Measurements from ENCODE around the gene SLC1A5. TPM values are rescaled to one million over a fixed set of nuclear protein-coding genes. Genes with fewer than 3 reads are reported as not detected.

The SLC1A5 gene
- total RNA-seq, 1 experiment from 2014 or later: 284 TPM

GRCh38 chr19:46797881-46798280, 9.5 kb upstream of the SLC1A5 start:
- Histone ChIP-seq H3K4me1 (ENCODE audit: control insufficient read depth in 1 of 2, insufficient read depth in 2 of 2, low read length in 2 of 2) (peaks cover 10 to 16% of the 10 kb centered on the region in 2 experiments), H2AFZ (ENCODE audit: low read depth, low read length, poor library complexity, severe bottlenecking) (no peak overlapping the region), H3K9me2 (ENCODE audit: insufficient read depth) (no peaks in the 10 kb centered on the region), H3K9me3 (ENCODE audit: control insufficient read depth in 1 of 2, insufficient read depth in 1 of 2, low read depth in 1 of 2, low read length in 2 of 2) (no peaks in the 10 kb centered on the region), H3K27me3 (ENCODE audit: insufficient read depth, low read length) (no peaks in the 10 kb centered on the region), H3K36me3 (ENCODE audit: control insufficient read depth in 1 of 2, insufficient read depth in 2 of 2, low read length in 2 of 2) (no peaks in the 10 kb centered on the region), H3K27ac (ENCODE audit: low read depth, low read length) (no peak overlapping the region), H4K20me1 (ENCODE audit: insufficient read depth) (no peaks in the 10 kb centered on the region), H3K4me2 (ENCODE audit: low read length) (no peak overlapping the region), H3K9ac (ENCODE audit: low read length) (no peak overlapping the region), H3K79me2 (ENCODE audit: insufficient read depth, low read length) (no peaks in the 10 kb centered on the region), H3K4me3 (replicated peaks in 1 of 2; ENCODE audit: low read depth in 1 of 2, low read length in 2 of 2) (no peak overlapping the region)
- RAD21 ChIA-PET (ENCODE audit: low non-redundant PET in 1 of 2, low total read pairs in 2 of 2, uncharacterized antibody in 2 of 2, unreplicated experiment in 2 of 2): no interaction called here
- ATAC-seq (no peak), DNase-seq (ENCODE audit: low read depth, low spot score) (no peak)
- BruUV-seq (replicated peaks): no TSS peak
- TF ChIP-seq POLR2AphosphoS5 (IDR thresholded peaks at IDR 0.05; ENCODE audit: low read depth, low read length): no peak
- TF ChIP-seq EGR1 (IDR thresholded peaks at IDR 0.05; ENCODE audit: low read depth): no peak
- TF ChIP-seq ELF1 (IDR thresholded peaks at IDR 0.05; ENCODE audit: borderline replicate concordance, low read depth): no peak
- no peak for TF ChIP-seq ATF3 (IDR thresholded peaks at IDR 0.05)
- TF ChIP-seq SIN3A (IDR thresholded peaks at IDR 0.05; ENCODE audit: low read depth): no peak
- TF ChIP-seq ZFX (IDR thresholded peaks at IDR 0.05): no peak
- no peak for TF ChIP-seq SP1 (IDR thresholded peaks at IDR 0.05; ENCODE audit: low read depth)
- no peak for TF ChIP-seq RAD21 (IDR thresholded peaks at IDR 0.05; ENCODE audit: low read depth)
- TF ChIP-seq, protein P1, sequence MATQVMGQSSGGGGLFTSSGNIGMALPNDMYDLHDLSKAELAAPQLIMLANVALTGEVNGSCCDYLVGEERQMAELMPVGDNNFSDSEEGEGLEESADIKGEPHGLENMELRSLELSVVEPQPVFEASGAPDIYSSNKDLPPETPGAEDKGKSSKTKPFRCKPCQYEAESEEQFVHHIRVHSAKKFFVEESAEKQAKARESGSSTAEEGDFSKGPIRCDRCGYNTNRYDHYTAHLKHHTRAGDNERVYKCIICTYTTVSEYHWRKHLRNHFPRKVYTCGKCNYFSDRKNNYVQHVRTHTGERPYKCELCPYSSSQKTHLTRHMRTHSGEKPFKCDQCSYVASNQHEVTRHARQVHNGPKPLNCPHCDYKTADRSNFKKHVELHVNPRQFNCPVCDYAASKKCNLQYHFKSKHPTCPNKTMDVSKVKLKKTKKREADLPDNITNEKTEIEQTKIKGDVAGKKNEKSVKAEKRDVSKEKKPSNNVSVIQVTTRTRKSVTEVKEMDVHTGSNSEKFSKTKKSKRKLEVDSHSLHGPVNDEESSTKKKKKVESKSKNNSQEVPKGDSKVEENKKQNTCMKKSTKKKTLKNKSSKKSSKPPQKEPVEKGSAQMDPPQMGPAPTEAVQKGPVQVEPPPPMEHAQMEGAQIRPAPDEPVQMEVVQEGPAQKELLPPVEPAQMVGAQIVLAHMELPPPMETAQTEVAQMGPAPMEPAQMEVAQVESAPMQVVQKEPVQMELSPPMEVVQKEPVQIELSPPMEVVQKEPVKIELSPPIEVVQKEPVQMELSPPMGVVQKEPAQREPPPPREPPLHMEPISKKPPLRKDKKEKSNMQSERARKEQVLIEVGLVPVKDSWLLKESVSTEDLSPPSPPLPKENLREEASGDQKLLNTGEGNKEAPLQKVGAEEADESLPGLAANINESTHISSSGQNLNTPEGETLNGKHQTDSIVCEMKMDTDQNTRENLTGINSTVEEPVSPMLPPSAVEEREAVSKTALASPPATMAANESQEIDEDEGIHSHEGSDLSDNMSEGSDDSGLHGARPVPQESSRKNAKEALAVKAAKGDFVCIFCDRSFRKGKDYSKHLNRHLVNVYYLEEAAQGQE (IDR thresholded peaks at IDR 0.05; ENCODE audit: low read depth): no peak
- TF ChIP-seq YY1 (IDR thresholded peaks at IDR 0.05; ENCODE audit: extremely low read depth, insufficient replicate concordance, low read depth, low read length): no peak
- no peak for TF ChIP-seq CEBPB (IDR thresholded peaks at IDR 0.05; ENCODE audit: low read depth)
- TF ChIP-seq SRF (IDR thresholded peaks at IDR 0.05; ENCODE audit: low read depth): no peak
- TF ChIP-seq TCF7L2 (IDR thresholded peaks at IDR 0.05; ENCODE audit: borderline replicate concordance, extremely low read depth, insufficient read depth, insufficient read length): no peak
- TF ChIP-seq MAX (IDR thresholded peaks at IDR 0.05): no peak
- no peak for TF ChIP-seq EZH2 (IDR thresholded peaks at IDR 0.05)
- no peak for TF ChIP-seq FOSL1 (IDR thresholded peaks at IDR 0.05; ENCODE audit: low read depth)
- intact Hi-C loops (cut with micrococcal nuclease): no loop called here
- POLR2A ChIA-PET: interaction anchor here (2.1 kb wide), 1 partner anchor 9 kb away, joined by 8 read pairs; the partner anchor contains the start of gene SLC1A5
- CTCF ChIA-PET: no interaction called here

Measured in HCT116 (cell line).